ENCODE measurements around the gene AHDC1. TPM values are rescaled to one million over a fixed set of nuclear protein-coding genes. Genes with fewer than 3 reads are reported as not detected.
"Not testable (repeated sequence)": the region's sequence is repeated elsewhere in the genome, so short reads cannot be mapped to it uniquely, and the experiment has no call there.

AHDC1 gene
- polyA plus RNA-seq, 3 donors: 0.16 to 3.3 (median 0.30) TPM

- no peak for TF ChIP-seq CTCF (IDR thresholded peaks at IDR 0.05)
- Histone ChIP-seq H3K9me3 (replicated peaks in 1 of 2; ENCODE audit: control insufficient read depth in 1 of 2, insufficient read depth in 1 of 2, low read length in 2 of 2) (no peaks in the 10 kb centered on the region), H3K36me3 (replicated peaks in 1 of 2; ENCODE audit: control insufficient read depth in 1 of 2, insufficient read depth in 2 of 2, low read length in 2 of 2) (peaks cover 11 to 33% of the 10 kb centered on the region in 2 donors), H3K4me1 (ENCODE audit: control insufficient read depth in 1 of 2, insufficient read depth in 2 of 2, low read length in 2 of 2) (peaks cover 79 to 87% of the 10 kb centered on the region in 2 donors), H3K79me2 (ENCODE audit: insufficient read depth, low read length) (peaks cover 95% of the 10 kb centered on the region), H3K27me3 (ENCODE audit: control insufficient read depth in 2 of 2, insufficient read depth in 2 of 2, low read length in 2 of 2) (no peaks in the 10 kb centered on the region), H2AFZ (ENCODE audit: insufficient read depth, low read depth, low read length, poor library complexity, severe bottlenecking) (no peak overlapping the region), H4K20me1 (ENCODE audit: insufficient read depth, low read length) (peaks cover 15% of the 10 kb centered on the region), H3K4me3 (replicated peaks in 1 of 3; ENCODE audit: low read depth in 2 of 3, low read length in 3 of 3) (peak overlapping the region in 2 of 3 experiments; percentile 12 to 100), H3K9ac (ENCODE audit: insufficient read depth, low read length, poor library complexity, severe bottlenecking) (peak overlapping the region; percentile 100), H3K4me2 (replicated peaks; ENCODE audit: extremely low read depth, low read length, poor library complexity, severe bottlenecking) (peak overlapping the region; percentile 96), H3K27ac (ENCODE audit: low read depth in 1 of 2, low read length in 2 of 2) (peak overlapping the region; percentile 96 to 98)
- peak; percentile 82 to 87 (median 86) for DNase-seq
- Mint-ChIP-seq H3K27me3 (ENCODE audit: low read depth in 3 of 3) (no peaks in the 10 kb centered on the region), H3K36me3 (peaks cover 43 to 76% of the 10 kb centered on the region in 2 donors), H3K9me3 (no peaks in the 10 kb centered on the region), H3K4me1 (peaks cover 61% of the 10 kb centered on the region), H3K27ac (peak overlapping the region in 3 of 7 donors; percentile 99 to 100 (median 100)), H3K4me3 (peak overlapping the region; percentile 94 to 97)
- intact Hi-C loops (cut with micrococcal nuclease): loop anchor here in 1 of 2 donors (1.0 to 5.0 kb wide), 2 partner anchors 8 to 629 kb away; no protein-coding TSS in a partner anchor
- 19% methylated on average over 3 of the region's 5 CpGs for WGBS (ENCODE audit: insufficient coverage)
Observed at GRCh38 chr1:27630859-27631491, 27.0 kb upstream of the AHDC1 start.

GRCh38 chr1:27628712-27629111, 24.8 kb upstream of the AHDC1 start:
- 20% methylated on average over 3 of the region's 3 CpGs for WGBS (ENCODE audit: insufficient coverage)
- Histone ChIP-seq H3K27ac (ENCODE audit: low read depth in 1 of 2, low read length in 2 of 2) (peak overlapping the region; percentile 98 to 99), H3K79me2 (ENCODE audit: insufficient read depth, low read length) (peaks cover 95% of the 10 kb centered on the region), H2AFZ (ENCODE audit: insufficient read depth, low read depth, low read length, poor library complexity, severe bottlenecking) (no peak overlapping the region), H3K9me3 (replicated peaks in 1 of 2; ENCODE audit: control insufficient read depth in 1 of 2, insufficient read depth in 1 of 2, low read length in 2 of 2) (no peaks in the 10 kb centered on the region), H3K4me2 (replicated peaks; ENCODE audit: extremely low read depth, low read length, poor library complexity, severe bottlenecking) (peak overlapping the region; percentile 70), H3K36me3 (replicated peaks in 1 of 2; ENCODE audit: control insufficient read depth in 1 of 2, insufficient read depth in 2 of 2, low read length in 2 of 2) (peaks cover 23 to 46% of the 10 kb centered on the region in 2 donors), H3K9ac (ENCODE audit: insufficient read depth, low read length, poor library complexity, severe bottlenecking) (peak overlapping the region; percentile 41), H4K20me1 (ENCODE audit: insufficient read depth, low read length) (peaks cover 19% of the 10 kb centered on the region), H3K27me3 (ENCODE audit: control insufficient read depth in 2 of 2, insufficient read depth in 2 of 2, low read length in 2 of 2) (no peaks in the 10 kb centered on the region), H3K4me1 (ENCODE audit: control insufficient read depth in 1 of 2, insufficient read depth in 2 of 2, low read length in 2 of 2) (peaks cover 92 to 100% of the 10 kb centered on the region in 2 donors), H3K4me3 (replicated peaks in 1 of 3; ENCODE audit: low read depth in 2 of 3, low read length in 3 of 3) (peak overlapping the region; percentile 1 to 100 (median 4))
- H3K27ac Mint-ChIP-seq: peak overlapping the region in 3 of 7 donors; percentile 99 to 100 (median 100)
- H3K27me3 Mint-ChIP-seq (ENCODE audit: low read depth in 3 of 3): peaks cover 0 to 4% (median 0%) of the 10 kb centered on the region in 3 donors
- DNase-seq: no peak
- intact Hi-C loops (cut with micrococcal nuclease): loop anchor here (5.0 kb wide), 1 partner anchor 34 kb away; no protein-coding TSS in a partner anchor
- H3K9me3 Mint-ChIP-seq: no peaks in the 10 kb centered on the region
- peak overlapping the region; percentile 35 to 89 for H3K4me3 Mint-ChIP-seq
- peaks cover 44 to 71% of the 10 kb centered on the region in 2 donors for H3K36me3 Mint-ChIP-seq
- peaks cover 54% of the 10 kb centered on the region for H3K4me1 Mint-ChIP-seq
- TF ChIP-seq CTCF (IDR thresholded peaks at IDR 0.05): no peak

- H3K27me3 Mint-ChIP-seq (ENCODE audit: low read depth in 3 of 3); H3K9me3 Mint-ChIP-seq; H3K4me3 Mint-ChIP-seq; H3K9me3 ChIP-seq (replicated peaks in 1 of 2; ENCODE audit: control insufficient read depth in 1 of 2, insufficient read depth in 1 of 2, low read length in 2 of 2); DNase-seq; H3K27me3 ChIP-seq (ENCODE audit: control insufficient read depth in 2 of 2, insufficient read depth in 2 of 2, low read length in 2 of 2); H2AFZ ChIP-seq (ENCODE audit: insufficient read depth, low read depth, low read length, poor library complexity, severe bottlenecking): not testable (repeated sequence)
- Histone ChIP-seq H3K4me1 (ENCODE audit: control insufficient read depth in 1 of 2, insufficient read depth in 2 of 2, low read length in 2 of 2) (peaks cover 95 to 100% of the 10 kb centered on the region in 2 donors), H3K4me3 (replicated peaks in 1 of 3; ENCODE audit: low read depth in 2 of 3, low read length in 3 of 3) (peak overlapping the region in 1 of 3 experiments; percentile 100), H3K9ac (ENCODE audit: insufficient read depth, low read length, poor library complexity, severe bottlenecking) (peak overlapping the region; percentile 41), H3K36me3 (replicated peaks in 1 of 2; ENCODE audit: control insufficient read depth in 1 of 2, insufficient read depth in 2 of 2, low read length in 2 of 2) (peaks cover 33 to 50% of the 10 kb centered on the region in 2 donors), H3K4me2 (replicated peaks; ENCODE audit: extremely low read depth, low read length, poor library complexity, severe bottlenecking) (peak overlapping the region; percentile 70), H3K27ac (ENCODE audit: low read depth in 1 of 2, low read length in 2 of 2) (peak overlapping the region; percentile 98 to 99), H3K79me2 (ENCODE audit: insufficient read depth, low read length) (peaks cover 95% of the 10 kb centered on the region), H4K20me1 (ENCODE audit: insufficient read depth, low read length) (peaks cover 23% of the 10 kb centered on the region)
- WGBS (ENCODE audit: insufficient coverage): 100% methylated on average over 1 of the region's 4 CpGs
- peaks cover 49% of the 10 kb centered on the region for H3K4me1 Mint-ChIP-seq
- peaks cover 38 to 61% of the 10 kb centered on the region in 2 donors for H3K36me3 Mint-ChIP-seq
- H3K27ac Mint-ChIP-seq: peak overlapping the region in 3 of 7 donors; percentile 99 to 100 (median 100)
- intact Hi-C loops (cut with micrococcal nuclease): loop anchor here (5.0 kb wide), 1 partner anchor 35 kb away; no protein-coding TSS in a partner anchor
Observed at GRCh38 chr1:27627733-27628132, 23.8 kb upstream of the AHDC1 start.

Data from CD14-positive monocyte (primary cell).